ENCODE results near the gene RPS6KA2. TPM values are rescaled to one million over a fixed set of nuclear protein-coding genes. Genes with fewer than 3 reads are reported as not detected.
A peak's percentile ranks its signal among the peaks of the same experiment; 100 is the strongest.

The RPS6KA2 gene
- total and polyA plus RNA-seq, 2 experiments from 2014 or later = 12.5 to 25.3 TPM

DNA sequence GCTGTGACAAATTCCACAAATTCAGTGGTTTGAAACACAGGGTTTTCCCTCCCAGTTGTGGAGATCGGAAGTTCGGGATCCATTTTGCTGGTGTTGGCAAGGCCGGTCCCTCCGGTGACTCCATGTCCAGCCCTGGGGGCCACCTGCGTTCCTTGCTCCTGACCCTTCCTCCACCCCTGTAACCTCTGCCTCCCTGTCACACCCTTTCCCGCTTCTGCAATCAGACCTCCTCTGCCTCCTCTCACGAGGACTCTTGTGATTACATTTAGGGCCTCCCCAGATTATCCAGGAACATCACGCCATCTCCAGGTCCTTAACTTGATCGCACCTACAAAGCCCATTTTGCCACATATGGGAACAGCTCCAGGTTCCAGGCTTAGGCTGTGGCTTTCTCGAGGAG, 12.5 kb downstream of the RPS6KA2 start:
- H3K36me3 Mint-ChIP-seq (ENCODE audit: low read depth) = peaks cover 16% of the 10 kb centered on the region
- H3K4me1 ChIP-seq (ENCODE audit: insufficient read depth) = peaks cover 20% of the 10 kb centered on the region
- peaks cover 8% of the 10 kb centered on the region for H3K27me3 Mint-ChIP-seq (ENCODE audit: insufficient read depth, low read depth, poor library complexity)
- peak overlapping the region; percentile 42; the same call in 1 of the 2 replicates for H3K27ac Mint-ChIP-seq
- no peaks in the 10 kb centered on the region for H3K9me3 Mint-ChIP-seq
- H2AFZ ChIP-seq = no peak overlapping the region
- H3K4me1 Mint-ChIP-seq = peaks cover 61% of the 10 kb centered on the region
- H3K4me3 ChIP-seq = no peak overlapping the region
- no peak overlapping the region for H3K4me2 ChIP-seq
- ATAC-seq (no peak), DNase-seq (ENCODE audit: low spot score) (no peak)
- no peaks in the 10 kb centered on the region for H3K27me3 ChIP-seq (ENCODE audit: insufficient read depth)
- H3K4me3 Mint-ChIP-seq = no peak overlapping the region
- H3K36me3 ChIP-seq (ENCODE audit: insufficient read depth) = no peaks in the 10 kb centered on the region
- H3K27ac ChIP-seq (ENCODE audit: low read depth) = no peak overlapping the region
- TF ChIP-seq ZNF331 (CRISPR knock-in tag; IDR thresholded peaks at IDR 0.05; ENCODE audit: low read depth) (no peak), CREB1 (CRISPR knock-in tag; IDR thresholded peaks at IDR 0.05; ENCODE audit: low read depth) (no peak), CTCF (conservative IDR thresholded peaks at IDR 0.05; ENCODE audit: low read depth in 2 of 2) (no peak; a peak in 1 of 4 replicates), JUNB (IDR thresholded peaks at IDR 0.05; ENCODE audit: unreplicated experiment) (no peak), REST (IDR thresholded peaks at IDR 0.05; ENCODE audit: unreplicated experiment) (no peak), EZH2 (IDR thresholded peaks at IDR 0.05; ENCODE audit: low read depth, unreplicated experiment) (no peak), NANOG (IDR thresholded peaks at IDR 0.05; ENCODE audit: borderline replicate concordance) (no peak), ZNF114 (CRISPR knock-in tag; IDR thresholded peaks at IDR 0.05) (no peak), POLR2AphosphoS5 (IDR thresholded peaks at IDR 0.05; ENCODE audit: low read depth) (no peak), STAT1 (IDR thresholded peaks at IDR 0.05; ENCODE audit: unreplicated experiment) (no peak)
- TF ChIP-seq, protein P1, sequence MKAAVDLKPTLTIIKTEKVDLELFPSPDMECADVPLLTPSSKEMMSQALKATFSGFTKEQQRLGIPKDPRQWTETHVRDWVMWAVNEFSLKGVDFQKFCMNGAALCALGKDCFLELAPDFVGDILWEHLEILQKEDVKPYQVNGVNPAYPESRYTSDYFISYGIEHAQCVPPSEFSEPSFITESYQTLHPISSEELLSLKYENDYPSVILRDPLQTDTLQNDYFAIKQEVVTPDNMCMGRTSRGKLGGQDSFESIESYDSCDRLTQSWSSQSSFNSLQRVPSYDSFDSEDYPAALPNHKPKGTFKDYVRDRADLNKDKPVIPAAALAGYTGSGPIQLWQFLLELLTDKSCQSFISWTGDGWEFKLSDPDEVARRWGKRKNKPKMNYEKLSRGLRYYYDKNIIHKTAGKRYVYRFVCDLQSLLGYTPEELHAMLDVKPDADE (IDR thresholded peaks at IDR 0.05) = no peak
- TF ChIP-seq, protein P2, sequence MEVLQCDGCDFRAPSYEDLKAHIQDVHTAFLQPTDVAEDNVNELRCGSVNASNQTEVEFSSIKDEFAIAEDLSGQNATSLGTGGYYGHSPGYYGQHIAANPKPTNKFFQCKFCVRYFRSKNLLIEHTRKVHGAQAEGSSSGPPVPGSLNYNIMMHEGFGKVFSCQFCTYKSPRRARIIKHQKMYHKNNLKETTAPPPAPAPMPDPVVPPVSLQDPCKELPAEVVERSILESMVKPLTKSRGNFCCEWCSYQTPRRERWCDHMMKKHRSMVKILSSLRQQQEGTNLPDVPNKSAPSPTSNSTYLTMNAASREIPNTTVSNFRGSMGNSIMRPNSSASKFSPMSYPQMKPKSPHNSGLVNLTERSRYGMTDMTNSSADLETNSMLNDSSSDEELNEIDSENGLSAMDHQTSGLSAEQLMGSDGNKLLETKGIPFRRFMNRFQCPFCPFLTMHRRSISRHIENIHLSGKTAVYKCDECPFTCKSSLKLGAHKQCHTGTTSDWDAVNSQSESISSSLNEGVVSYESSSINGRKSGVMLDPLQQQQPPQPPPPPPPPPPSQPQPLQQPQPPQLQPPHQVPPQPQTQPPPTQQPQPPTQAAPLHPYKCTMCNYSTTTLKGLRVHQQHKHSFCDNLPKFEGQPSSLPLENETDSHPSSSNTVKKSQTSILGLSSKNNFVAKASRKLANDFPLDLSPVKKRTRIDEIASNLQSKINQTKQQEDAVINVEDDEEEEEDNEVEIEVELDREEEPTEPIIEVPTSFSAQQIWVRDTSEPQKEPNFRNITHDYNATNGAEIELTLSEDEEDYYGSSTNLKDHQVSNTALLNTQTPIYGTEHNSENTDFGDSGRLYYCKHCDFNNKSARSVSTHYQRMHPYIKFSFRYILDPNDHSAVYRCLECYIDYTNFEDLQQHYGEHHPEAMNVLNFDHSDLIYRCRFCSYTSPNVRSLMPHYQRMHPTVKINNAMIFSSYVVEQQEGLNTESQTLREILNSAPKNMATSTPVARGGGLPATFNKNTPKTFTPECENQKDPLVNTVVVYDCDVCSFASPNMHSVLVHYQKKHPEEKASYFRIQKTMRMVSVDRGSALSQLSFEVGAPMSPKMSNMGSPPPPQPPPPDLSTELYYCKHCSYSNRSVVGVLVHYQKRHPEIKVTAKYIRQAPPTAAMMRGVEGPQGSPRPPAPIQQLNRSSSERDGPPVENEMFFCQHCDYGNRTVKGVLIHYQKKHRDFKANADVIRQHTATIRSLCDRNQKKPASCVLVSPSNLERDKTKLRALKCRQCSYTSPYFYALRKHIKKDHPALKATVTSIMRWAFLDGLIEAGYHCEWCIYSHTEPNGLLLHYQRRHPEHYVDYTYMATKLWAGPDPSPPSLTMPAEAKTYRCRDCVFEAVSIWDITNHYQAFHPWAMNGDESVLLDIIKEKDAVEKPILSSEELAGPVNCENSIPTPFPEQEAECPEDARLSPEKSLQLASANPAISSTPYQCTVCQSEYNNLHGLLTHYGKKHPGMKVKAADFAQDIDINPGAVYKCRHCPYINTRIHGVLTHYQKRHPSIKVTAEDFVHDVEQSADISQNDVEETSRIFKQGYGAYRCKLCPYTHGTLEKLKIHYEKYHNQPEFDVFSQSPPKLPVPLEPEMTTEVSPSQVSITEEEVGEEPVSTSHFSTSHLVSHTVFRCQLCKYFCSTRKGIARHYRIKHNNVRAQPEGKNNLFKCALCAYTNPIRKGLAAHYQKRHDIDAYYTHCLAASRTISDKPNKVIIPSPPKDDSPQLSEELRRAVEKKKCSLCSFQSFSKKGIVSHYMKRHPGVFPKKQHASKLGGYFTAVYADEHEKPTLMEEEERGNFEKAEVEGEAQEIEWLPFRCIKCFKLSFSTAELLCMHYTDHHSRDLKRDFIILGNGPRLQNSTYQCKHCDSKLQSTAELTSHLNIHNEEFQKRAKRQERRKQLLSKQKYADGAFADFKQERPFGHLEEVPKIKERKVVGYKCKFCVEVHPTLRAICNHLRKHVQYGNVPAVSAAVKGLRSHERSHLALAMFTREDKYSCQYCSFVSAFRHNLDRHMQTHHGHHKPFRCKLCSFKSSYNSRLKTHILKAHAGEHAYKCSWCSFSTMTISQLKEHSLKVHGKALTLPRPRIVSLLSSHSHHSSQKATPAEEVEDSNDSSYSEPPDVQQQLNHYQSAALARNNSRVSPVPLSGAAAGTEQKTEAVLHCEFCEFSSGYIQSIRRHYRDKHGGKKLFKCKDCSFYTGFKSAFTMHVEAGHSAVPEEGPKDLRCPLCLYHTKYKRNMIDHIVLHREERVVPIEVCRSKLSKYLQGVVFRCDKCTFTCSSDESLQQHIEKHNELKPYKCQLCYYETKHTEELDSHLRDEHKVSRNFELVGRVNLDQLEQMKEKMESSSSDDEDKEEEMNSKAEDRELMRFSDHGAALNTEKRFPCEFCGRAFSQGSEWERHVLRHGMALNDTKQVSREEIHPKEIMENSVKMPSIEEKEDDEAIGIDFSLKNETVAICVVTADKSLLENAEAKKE (CRISPR knock-in tag; IDR thresholded peaks at IDR 0.05) = no peak
- H3K9me2 ChIP-seq (ENCODE audit: insufficient read depth) = no peaks in the 10 kb centered on the region
- peaks cover 9% of the 10 kb centered on the region for H4K20me1 ChIP-seq (replicated peaks; ENCODE audit: insufficient read depth)
- H3K79me2 ChIP-seq (replicated peaks; ENCODE audit: insufficient read depth) = peaks cover 93% of the 10 kb centered on the region
- no peaks in the 10 kb centered on the region for H3F3A ChIP-seq (replicated peaks; ENCODE audit: low read depth)
